ENCODE measurements around the gene POU5F1.

The POU5F1 gene

DNA sequence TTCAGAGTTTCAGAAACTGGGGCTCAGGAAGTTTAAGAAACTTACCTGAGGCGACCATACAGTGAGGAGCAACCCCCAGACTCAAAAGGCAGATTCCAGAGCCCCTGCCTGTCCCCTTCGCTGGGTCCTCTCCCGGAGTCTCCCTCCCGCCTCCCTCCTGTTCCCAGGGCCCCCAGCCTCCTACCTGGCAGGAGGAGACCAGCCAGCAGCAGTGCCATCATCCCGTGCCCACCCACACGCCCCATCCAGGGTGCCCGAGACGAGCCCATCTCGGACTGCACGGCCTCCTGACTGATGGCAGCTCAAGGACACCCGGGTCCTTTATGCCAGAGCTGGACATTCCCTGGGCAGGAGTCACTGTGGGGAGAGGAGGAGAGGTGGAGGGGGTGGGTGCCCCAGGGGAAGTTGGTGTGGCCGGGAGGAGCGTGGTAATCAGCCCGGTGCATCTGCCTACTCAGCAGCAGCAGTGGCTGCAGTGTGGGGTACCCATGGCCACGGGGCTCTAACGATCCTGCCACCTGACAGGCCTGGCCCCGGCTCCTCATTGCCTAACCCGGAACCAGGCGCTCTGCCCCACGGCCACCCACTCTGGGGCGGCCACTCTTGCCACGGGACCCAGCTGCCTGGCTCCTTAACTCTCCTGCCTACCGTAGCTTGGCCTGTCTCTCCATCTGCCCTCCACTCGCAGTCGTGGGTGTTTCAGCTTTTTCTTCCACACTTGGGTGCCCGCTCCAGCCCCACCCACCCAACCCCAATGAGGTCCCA, 50.1 kb downstream of the POU5F1 start, which contains the start of gene CDSN:
Gene CDSN, minus strand, starts transcription at position 296 of the 765 bp plus-strand sequence. Its CDS starts 27 bp downstream, at position 269.
- H3K4me3 ChIP-seq (replicated peaks; ENCODE audit: low read depth, low read length), result no peak within 1 kb of the TSS
- DNase-seq (ENCODE audit: low read depth), result no peak
- TF ChIP-seq CTCF (IDR thresholded peaks at IDR 0.05; ENCODE audit: low read length, missing control alignments), result no peak

- H3K4me3 ChIP-seq (replicated peaks; ENCODE audit: low read depth, low read length), result no peak overlapping the region
- no peak for DNase-seq (ENCODE audit: low read depth)
- TF ChIP-seq CTCF (IDR thresholded peaks at IDR 0.05; ENCODE audit: low read length, missing control alignments), result no peak
Observed at GRCh38 chr6:31118178-31118577, 52.3 kb downstream of the POU5F1 start.

GRCh38 chr6:31116661-31117385, 53.7 kb downstream of the POU5F1 start:
- no peak overlapping the region for H3K4me3 ChIP-seq (replicated peaks; ENCODE audit: low read depth, low read length)
- no peak for TF ChIP-seq CTCF (IDR thresholded peaks at IDR 0.05; ENCODE audit: low read length, missing control alignments)
- DNase-seq (ENCODE audit: low read depth), result peak; percentile 55

- no peak overlapping the region for H3K4me3 ChIP-seq (replicated peaks; ENCODE audit: low read depth, low read length)
- no peak for TF ChIP-seq CTCF (IDR thresholded peaks at IDR 0.05; ENCODE audit: low read length, missing control alignments)
- no peak for DNase-seq (ENCODE audit: low read depth)
Observed at GRCh38 chr6:31115941-31116560, 54.4 kb downstream of the POU5F1 start.

DNA sequence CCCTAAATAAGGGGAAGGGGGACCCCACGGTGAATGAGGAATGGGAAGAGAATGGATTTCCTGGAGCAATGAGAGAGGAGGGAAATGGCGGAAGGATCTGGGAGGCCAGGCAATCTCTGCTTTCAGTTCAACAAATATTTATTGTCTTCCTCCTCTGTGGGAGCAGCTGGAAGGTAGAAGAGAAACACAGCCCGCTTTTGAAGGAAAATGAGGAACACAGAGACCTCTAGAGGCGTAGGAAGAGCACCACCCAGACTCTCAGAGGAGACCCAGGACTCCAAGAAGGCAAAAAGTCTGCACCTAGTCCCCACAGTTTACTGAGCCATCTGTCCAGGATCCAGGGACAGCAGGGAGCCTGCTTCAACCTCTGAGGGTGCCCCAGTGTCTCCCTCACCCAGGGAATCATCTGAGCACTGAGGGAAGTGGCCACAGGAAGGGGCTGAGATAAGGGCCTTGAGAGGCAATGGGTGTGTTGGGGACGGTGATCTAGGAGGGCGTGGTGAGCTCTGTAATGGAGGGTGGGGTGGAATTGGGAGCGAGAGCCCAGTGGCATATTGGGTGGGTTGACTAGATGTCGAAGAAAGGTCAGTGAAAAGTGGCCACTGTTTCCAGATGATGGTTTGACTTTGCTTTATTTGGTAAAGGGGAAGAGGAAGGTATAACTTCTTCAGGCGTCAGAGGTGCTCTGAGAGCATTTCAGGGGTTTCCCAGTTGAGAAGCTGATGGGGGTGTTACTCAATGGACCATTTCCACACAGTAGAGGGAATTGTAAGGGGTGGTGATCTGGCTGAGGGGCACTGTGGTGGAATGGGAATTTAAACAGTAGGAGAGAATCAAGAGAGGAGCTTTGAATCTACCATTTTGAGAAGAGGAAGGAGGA, 55.3 kb downstream of the POU5F1 start:
- DNase-seq (ENCODE audit: low read depth), result peak; percentile 60
- peak overlapping the region; percentile 40 for H3K4me3 ChIP-seq (replicated peaks; ENCODE audit: low read depth, low read length)
- TF ChIP-seq CTCF (IDR thresholded peaks at IDR 0.05; ENCODE audit: low read length, missing control alignments), result peak; percentile 21

- peak within 1 kb of the TSS; percentile 40 for H3K4me3 ChIP-seq (replicated peaks; ENCODE audit: low read depth, low read length)
- DNase-seq (ENCODE audit: low read depth), result peak; percentile 92
- no peak for TF ChIP-seq CTCF (IDR thresholded peaks at IDR 0.05; ENCODE audit: low read length, missing control alignments)
Observed at GRCh38 chr6:31114541-31114878, 56.0 kb downstream of the POU5F1 start, which contains the start of gene PSORS1C1. TSS of gene PSORS1C1 (plus strand) at chr6:31114800. CDS start at chr6:31129633, 14,833 bp downstream.
